ENCODE measurements around the gene BDH2. TPM values are rescaled to one million over a fixed set of nuclear protein-coding genes. Genes with fewer than 3 reads are reported as not detected.

The BDH2 gene
- total RNA-seq, 1 experiment from 2014 or later = 40.2 TPM

DNA sequence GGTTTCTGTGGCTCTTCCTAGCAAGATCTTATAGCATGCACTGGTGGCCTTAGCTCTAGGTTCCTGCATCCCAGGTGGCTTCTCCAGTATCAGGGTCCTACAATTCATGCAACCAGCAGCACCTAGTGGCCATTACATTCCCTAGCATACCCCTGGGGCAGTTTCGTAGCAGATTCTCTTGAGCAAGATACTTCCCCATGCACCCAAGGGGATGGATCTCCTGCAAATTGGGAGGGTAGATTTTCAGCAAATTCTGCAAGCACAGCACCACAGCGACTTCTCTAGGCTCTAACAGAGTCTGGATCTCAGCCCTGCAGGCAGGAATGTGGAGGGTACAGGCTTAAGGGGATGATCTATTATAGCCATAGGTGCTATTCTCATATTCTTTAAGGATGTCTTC is 67.1 kb downstream of the BDH2 start:
- H4K8ac ChIP-seq (replicated peaks; ENCODE audit: insufficient read length, low read depth, low read length) = no peak overlapping the region
- H3K4me3 Mint-ChIP-seq = no peak overlapping the region

More for the DNA sequence above, 67.1 kb downstream of the BDH2 start:
- Mint-ChIP-seq H3K27me3 (ENCODE audit: low read depth) (no peaks in the 10 kb centered on the region; the same call in 1 of the 2 replicates), H3K4me1 (no peaks in the 10 kb centered on the region), H3K36me3 (ENCODE audit: insufficient read depth in 1 of 3, low read depth in 3 of 3) (no peaks in the 10 kb centered on the region), H3K9me3 (no peaks in the 10 kb centered on the region), H3K27ac (no peak overlapping the region)
- Histone ChIP-seq H3K9ac (ENCODE audit: extremely low read depth, insufficient read length, low read length) (no peak overlapping the region), H3K9me3 (ENCODE audit: control insufficient read depth, low read depth, low read length) (no peaks in the 10 kb centered on the region), H3K4ac (ENCODE audit: low read depth, low read length) (no peak overlapping the region), H2BK20ac (ENCODE audit: low read depth, low read length, poor library complexity, severe bottlenecking) (no peak overlapping the region), H2BK5ac (ENCODE audit: insufficient read length, low read length) (no peak overlapping the region), H3K23me2 (ENCODE audit: insufficient read length, low read depth, low read length, poor library complexity, severe bottlenecking) (no peaks in the 10 kb centered on the region), H3K14ac (ENCODE audit: insufficient read depth, low read length) (no peak overlapping the region), H3K27me3 (ENCODE audit: insufficient read depth, low read length) (no peaks in the 10 kb centered on the region), H4K5ac (ENCODE audit: insufficient read length, low read depth, low read length) (no peak overlapping the region), H2AK5ac (ENCODE audit: insufficient read length, low read length) (no peak overlapping the region), H2BK12ac (ENCODE audit: insufficient read length, low read depth, low read length) (no peak overlapping the region), H2BK120ac (ENCODE audit: low read depth, low read length, poor library complexity, severe bottlenecking) (no peak overlapping the region), H3K79me1 (ENCODE audit: insufficient read depth, low read depth, low read length, poor library complexity, severe bottlenecking) (no peaks in the 10 kb centered on the region), H4K91ac (ENCODE audit: insufficient read length, low read depth, low read length) (no peak overlapping the region), H4K20me1 (ENCODE audit: control insufficient read depth, insufficient read depth, insufficient read length) (no peaks in the 10 kb centered on the region), H3T11ph (ENCODE audit: low read length) (no peak overlapping the region), H3K79me2 (ENCODE audit: insufficient read depth, low read length) (no peaks in the 10 kb centered on the region), H3K56ac (ENCODE audit: insufficient read length, low read depth, low read length) (no peak overlapping the region), H2BK15ac (ENCODE audit: low read depth, low read length) (no peak overlapping the region), H3K4me1 (ENCODE audit: insufficient read depth, low read length) (no peaks in the 10 kb centered on the region), H3K18ac (ENCODE audit: insufficient read length, low read depth, low read length) (no peak overlapping the region), H2AFZ (ENCODE audit: low read length) (no peak overlapping the region), H3K4me2 (ENCODE audit: insufficient read depth, insufficient read length, low read length) (no peak overlapping the region), H3K23ac (ENCODE audit: insufficient read length, low read depth, low read length) (no peak overlapping the region), H3K27ac (ENCODE audit: insufficient read length, low read depth, low read length) (no peak overlapping the region)
- WGBS (ENCODE audit: extremely low coverage, insufficient read length, low lambda C conversion rate) = no CpG with 5 or more reads among the region's 2 CpGs
- DNase-seq = peak; percentile 77
- TF ChIP-seq, protein P1, sequence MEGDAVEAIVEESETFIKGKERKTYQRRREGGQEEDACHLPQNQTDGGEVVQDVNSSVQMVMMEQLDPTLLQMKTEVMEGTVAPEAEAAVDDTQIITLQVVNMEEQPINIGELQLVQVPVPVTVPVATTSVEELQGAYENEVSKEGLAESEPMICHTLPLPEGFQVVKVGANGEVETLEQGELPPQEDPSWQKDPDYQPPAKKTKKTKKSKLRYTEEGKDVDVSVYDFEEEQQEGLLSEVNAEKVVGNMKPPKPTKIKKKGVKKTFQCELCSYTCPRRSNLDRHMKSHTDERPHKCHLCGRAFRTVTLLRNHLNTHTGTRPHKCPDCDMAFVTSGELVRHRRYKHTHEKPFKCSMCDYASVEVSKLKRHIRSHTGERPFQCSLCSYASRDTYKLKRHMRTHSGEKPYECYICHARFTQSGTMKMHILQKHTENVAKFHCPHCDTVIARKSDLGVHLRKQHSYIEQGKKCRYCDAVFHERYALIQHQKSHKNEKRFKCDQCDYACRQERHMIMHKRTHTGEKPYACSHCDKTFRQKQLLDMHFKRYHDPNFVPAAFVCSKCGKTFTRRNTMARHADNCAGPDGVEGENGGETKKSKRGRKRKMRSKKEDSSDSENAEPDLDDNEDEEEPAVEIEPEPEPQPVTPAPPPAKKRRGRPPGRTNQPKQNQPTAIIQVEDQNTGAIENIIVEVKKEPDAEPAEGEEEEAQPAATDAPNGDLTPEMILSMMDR (conservative IDR thresholded peaks at IDR 0.05) = peak; percentile 83

Measured in H9 (cell line).